ENCODE measurements around the gene RAMACL.
A peak's percentile ranks its signal among the peaks of the same experiment; 100 is the strongest.
"Not testable (repeated sequence)": the region's sequence is repeated elsewhere in the genome, so short reads cannot be mapped to it uniquely, and the experiment has no call there.

RAMACL gene

GRCh38 chr6:166586424-166587156, at the start of gene RAMACL:
Gene RAMACL (minus strand): TSS chr6:166586678. CDS start chr6:166586477, 201 bp downstream.
- peak; percentile 21 for DNase-seq

GRCh38 chr6:166635013-166635970, 48.8 kb upstream of the RAMACL start:
- no peak for DNase-seq

DNA sequence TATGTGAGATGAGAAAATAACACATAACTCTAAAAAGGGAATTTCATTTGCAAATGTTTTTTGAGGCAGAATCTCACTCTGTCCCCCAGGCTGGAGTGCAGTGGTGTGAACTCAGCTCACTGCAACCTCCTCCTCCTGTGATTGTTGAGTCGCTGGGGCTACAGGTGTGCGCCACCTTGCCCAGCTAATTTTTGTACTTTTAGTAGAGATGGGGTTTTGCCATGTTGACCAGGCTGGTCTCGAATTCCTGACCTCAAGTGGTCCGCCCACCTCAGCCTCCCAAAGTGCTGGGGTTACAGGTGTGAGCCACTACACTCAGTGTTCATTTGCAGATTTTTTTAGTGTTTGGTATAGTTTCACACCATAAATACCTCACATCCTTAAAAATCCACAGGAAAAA, 48.1 kb upstream of the RAMACL start:
- not testable (repeated sequence) for DNase-seq

DNA sequence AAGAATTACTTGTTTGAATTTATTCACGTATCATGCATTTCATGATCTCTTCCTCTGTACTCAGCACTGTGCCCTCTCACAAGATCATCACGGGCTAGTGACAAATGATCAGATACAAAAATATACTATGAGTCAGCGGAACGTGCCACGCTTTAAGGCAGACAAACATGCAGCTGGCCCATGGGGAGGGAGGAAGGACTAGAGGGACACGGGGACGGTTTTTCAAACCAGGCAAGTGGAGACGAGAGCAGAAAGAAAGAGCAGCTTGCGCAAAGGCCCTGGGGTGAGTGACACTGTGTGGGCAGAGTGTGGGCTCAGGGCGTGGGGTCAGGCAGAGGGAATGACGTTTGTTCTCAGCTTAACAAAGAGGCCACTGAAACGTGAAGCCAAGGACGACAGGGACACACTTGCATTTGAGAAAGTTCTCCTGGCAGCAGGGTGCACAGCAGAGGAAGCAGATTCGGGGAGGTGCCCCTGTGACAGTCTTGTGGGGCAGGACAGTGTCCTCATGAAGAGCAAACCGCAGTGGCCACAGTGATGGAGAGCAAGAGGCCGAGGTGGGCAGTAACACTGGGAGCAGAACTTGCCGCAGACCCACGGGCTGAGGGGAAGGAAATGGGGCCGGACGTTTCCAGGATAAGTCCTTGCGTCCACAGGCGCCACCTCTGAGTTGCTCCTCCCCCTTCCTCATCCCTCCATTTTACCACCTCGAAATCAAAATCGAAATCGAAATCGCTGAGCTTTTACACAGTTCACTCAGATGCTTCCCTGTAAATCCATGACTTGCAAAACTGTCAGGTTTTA, 47.5 kb upstream of the RAMACL start:
- no peak for DNase-seq

GRCh38 chr6:166632731-166633130, 46.3 kb upstream of the RAMACL start:
- no peak for DNase-seq

- no peak for DNase-seq
These were observed 44.0 kb upstream of the RAMACL start for GRCh38 chr6:166630462-166630861.

DNA sequence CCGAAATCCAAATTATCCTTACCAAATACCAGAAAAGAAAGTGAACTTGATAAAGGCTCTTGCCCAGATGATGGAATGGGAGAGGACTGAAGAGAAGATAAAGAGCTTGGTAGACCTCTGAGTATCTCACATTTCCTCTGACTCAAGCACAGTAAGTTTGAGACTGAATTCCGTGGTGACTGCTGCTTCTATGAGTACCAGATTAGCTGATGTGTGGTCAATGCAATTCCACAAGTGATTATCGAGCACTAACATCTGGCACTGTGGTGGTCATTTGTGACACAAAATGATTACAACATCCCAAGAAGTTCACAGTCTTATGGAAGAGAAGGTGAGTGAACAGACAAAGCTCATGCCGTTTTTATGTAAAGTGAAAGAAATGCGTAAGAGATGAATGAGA, 43.1 kb upstream of the RAMACL start:
- DNase-seq: no peak

DNA sequence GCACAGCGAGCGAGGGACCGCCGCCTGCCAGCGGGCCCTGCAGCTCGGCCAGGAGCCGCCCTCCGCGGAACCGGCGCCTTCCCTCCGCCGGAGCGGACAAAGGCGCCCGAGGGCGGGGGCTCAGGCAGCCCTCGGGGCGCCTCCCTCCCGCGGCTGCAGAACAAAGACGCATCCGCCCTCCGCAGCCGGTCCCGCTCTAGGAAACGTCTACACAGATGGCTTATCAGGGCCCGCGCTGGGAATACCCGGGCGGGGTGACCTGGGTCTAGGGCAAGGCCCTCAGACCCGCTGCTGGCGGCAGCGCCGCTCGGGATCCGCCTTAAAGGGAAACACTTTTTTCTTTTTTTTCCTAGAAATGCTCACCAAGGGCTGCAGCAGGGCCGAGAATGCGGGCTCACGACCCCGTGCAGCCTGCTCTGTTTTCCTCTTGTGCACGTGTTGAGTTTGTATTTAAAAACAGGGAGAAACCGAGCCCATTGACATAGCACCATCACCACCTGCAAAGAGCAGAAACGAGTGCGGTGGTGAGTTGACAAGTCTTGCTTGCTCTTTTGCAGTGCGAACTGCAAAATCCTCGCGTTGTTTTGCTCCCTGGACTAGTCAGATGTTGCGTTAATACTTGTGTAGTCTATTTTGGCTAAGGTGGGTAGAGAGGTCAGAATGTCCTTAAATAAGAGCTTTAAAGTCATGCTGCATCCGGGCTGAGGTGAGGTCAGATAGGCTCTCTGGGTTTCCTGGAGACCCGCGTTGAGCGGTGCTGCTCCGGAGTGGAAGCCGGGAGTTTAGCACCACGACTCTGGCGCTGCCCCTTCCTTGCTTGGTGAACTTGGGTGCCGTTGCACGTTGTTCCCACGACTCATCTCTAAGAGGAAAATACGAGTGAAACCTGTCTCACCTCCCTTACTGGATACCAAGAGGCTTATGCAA, 41.7 kb upstream of the RAMACL start:
- peak; percentile 84 for DNase-seq

DNA sequence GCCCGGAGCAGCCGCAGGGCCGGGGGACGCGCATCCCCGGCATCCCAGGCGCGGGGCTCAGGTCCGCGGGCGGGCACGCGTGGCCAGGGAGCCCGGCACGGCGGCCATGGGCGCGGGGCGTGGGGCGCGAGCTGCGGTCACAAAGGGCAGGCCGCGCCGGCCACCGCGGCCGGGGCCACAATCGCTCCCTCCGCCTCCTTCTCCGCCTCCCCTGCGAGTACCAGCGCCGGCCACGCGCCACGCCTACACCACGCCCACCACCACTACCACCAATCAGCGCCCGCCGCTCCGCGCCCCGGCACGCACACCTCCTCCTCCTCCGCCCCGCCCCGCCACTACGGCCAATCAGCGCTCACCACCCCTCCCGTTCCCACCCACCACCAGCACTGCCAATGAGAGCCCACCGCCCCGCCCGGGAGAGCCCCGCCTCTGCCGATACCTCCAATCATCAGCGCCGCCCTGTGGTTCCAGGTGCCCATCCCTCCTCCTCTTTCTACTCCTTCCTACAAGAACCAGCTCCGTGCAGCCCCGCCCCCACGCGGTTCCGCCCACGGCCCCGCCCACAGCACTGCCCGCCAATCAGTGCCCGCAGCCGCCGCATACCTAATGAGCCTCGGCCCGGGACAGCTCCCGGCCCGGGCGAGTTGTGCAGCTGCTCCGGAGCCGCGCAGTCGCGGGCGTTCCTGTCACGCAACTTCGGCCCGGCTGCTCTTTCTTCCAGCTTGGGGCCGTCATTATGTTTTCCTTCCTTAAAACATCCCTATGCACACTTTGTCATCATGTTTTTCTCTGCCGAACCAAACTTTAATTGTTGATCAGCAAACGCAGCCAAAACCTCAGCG, 40.8 kb upstream of the RAMACL start, which contains the start of gene RPS6KA2:
Gene RPS6KA2, minus strand, starts transcription at position 219 of the 842 bp plus-strand sequence. CDS start 232 bp downstream, outside the sequence.
- peak; percentile 99 for DNase-seq

- DNase-seq: peak; percentile 54
These were observed 39.9 kb upstream of the RAMACL start for GRCh38 chr6:166626177-166627032.

- no peak for DNase-seq
These were observed 38.9 kb upstream of the RAMACL start for GRCh38 chr6:166625356-166625755.

- no peak for DNase-seq
These were observed 37.8 kb upstream of the RAMACL start for GRCh38 chr6:166624275-166624674.

DNA sequence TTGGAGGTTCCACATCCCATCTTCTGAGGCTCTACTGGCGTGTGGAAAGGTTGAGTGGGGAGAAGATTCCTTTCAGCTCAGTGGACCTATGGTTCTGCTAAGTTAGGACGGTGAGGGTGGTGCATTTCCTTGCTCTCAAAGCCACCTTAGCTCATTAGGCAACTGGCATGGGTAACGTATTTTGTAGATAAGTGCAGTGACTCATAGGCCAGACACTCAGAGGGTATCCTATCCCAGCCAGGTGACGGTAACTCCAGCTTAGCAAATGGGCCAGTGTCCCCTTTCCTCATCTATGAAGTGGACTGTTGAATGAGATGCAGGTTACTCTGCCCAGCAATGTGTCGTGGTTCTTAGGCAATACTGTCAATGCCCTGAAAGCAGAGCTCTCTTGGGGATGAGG, 36.8 kb upstream of the RAMACL start:
- DNase-seq: no peak

- no peak for DNase-seq
These were observed 34.6 kb upstream of the RAMACL start for GRCh38 chr6:166621114-166621540.

GRCh38 chr6:166620478-166621113, 34.1 kb upstream of the RAMACL start:
- DNase-seq: no peak

- no peak for DNase-seq
These were observed 33.4 kb upstream of the RAMACL start for GRCh38 chr6:166619912-166620311.

GRCh38 chr6:166618866-166619761, 32.6 kb upstream of the RAMACL start:
- DNase-seq: no peak

- DNase-seq: no peak
These were observed 31.8 kb upstream of the RAMACL start for GRCh38 chr6:166618251-166618650.
